ENCODE results near the gene TDRD12. TPM values are rescaled to one million over a fixed set of nuclear protein-coding genes. Genes with fewer than 3 reads are reported as not detected.
A peak's percentile ranks its signal among the peaks of the same experiment; 100 is the strongest.

The TDRD12 gene
- total RNA-seq, 1 experiment from 2014 or later: 0.33 TPM

GRCh38 chr19:32823747-32824102, 104.2 kb downstream of the TDRD12 start:
- Histone ChIP-seq H3K79me2 (ENCODE audit: low read depth) (no peaks in the 10 kb centered on the region), H4K20me1 (ENCODE audit: insufficient read depth) (no peaks in the 10 kb centered on the region), H3K4me1 (replicated peaks; ENCODE audit: insufficient read depth) (no peaks in the 10 kb centered on the region), H3K27ac (no peak overlapping the region), H3K4me3 (no peak overlapping the region), H3K27me3 (ENCODE audit: insufficient read depth, low read depth) (peaks cover 3% of the 10 kb centered on the region; the same call in 1 of the 2 replicates), H3K9me3 (ENCODE audit: insufficient read depth, low read depth) (no peaks in the 10 kb centered on the region), H3K4me2 (no peak overlapping the region), H2AFZ (no peak overlapping the region), H3F3A (ENCODE audit: insufficient read depth, low read depth) (no peaks in the 10 kb centered on the region), H3K36me3 (ENCODE audit: low read depth) (no peaks in the 10 kb centered on the region), H3K9me2 (ENCODE audit: insufficient read depth) (no peaks in the 10 kb centered on the region)
- DNase-seq: no peak
- no TSS peak for BruUV-seq (replicated peaks)
- CTCF ChIA-PET: no interaction called here
- intact Hi-C loops (cut with micrococcal nuclease; ENCODE audit: unreplicated experiment): no loop called here
- TF ChIP-seq EZH2 (IDR thresholded peaks at IDR 0.05; ENCODE audit: low read depth): no peak
- POLR2A ChIA-PET (ENCODE audit: unreplicated experiment): no interaction called here

DNA sequence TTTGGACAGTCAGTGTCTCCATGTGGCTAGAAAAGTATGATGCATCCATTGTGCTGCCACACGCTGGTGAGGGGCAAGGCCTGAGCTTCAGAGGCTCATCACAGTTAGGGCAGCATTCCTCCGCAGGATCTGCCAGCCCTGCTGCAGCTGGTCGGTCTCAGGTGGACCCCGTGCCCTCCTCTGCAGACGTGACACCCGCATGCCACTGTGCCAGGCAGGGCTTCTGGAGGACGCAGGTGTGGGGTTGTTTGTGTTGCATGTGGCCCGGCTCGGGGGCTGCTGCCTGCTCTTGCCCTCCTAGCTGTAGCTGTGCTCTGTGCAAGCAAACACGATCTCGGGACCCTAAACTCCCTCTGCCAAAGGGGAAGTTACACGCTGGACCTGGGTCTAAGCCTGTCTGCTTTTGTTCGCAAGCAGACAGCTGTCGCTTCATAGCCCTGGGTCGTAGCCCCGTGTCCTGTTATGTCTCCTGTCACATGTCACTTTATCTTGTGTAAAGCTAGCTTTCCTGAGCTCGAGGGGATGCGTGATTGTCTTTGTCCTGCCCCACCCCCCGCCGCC, 104.7 kb downstream of the TDRD12 start:
- H3K27ac ChIP-seq: no peak overlapping the region
- no peaks in the 10 kb centered on the region for H3K4me1 ChIP-seq (replicated peaks; ENCODE audit: insufficient read depth)
- no peaks in the 10 kb centered on the region for H3K9me3 ChIP-seq (ENCODE audit: insufficient read depth, low read depth)
- no peaks in the 10 kb centered on the region for H3F3A ChIP-seq (ENCODE audit: insufficient read depth, low read depth)
- H3K9me2 ChIP-seq (ENCODE audit: insufficient read depth): no peaks in the 10 kb centered on the region
- no peak overlapping the region for H3K4me3 ChIP-seq
- H3K79me2 ChIP-seq (ENCODE audit: low read depth): no peaks in the 10 kb centered on the region
- H3K36me3 ChIP-seq (ENCODE audit: low read depth): no peaks in the 10 kb centered on the region
- peak in 1 of 2 experiments; percentile 4 for DNase-seq
- no peak overlapping the region for H3K4me2 ChIP-seq
- ChIA-PET POLR2A (ENCODE audit: unreplicated experiment) (no interaction called here), CTCF (no interaction called here)
- no peak overlapping the region for H2AFZ ChIP-seq
- intact Hi-C loops (cut with micrococcal nuclease; ENCODE audit: unreplicated experiment): no loop called here
- peaks cover 3% of the 10 kb centered on the region; the same call in 1 of the 2 replicates for H3K27me3 ChIP-seq (ENCODE audit: insufficient read depth, low read depth)
- TF ChIP-seq, protein P1, sequence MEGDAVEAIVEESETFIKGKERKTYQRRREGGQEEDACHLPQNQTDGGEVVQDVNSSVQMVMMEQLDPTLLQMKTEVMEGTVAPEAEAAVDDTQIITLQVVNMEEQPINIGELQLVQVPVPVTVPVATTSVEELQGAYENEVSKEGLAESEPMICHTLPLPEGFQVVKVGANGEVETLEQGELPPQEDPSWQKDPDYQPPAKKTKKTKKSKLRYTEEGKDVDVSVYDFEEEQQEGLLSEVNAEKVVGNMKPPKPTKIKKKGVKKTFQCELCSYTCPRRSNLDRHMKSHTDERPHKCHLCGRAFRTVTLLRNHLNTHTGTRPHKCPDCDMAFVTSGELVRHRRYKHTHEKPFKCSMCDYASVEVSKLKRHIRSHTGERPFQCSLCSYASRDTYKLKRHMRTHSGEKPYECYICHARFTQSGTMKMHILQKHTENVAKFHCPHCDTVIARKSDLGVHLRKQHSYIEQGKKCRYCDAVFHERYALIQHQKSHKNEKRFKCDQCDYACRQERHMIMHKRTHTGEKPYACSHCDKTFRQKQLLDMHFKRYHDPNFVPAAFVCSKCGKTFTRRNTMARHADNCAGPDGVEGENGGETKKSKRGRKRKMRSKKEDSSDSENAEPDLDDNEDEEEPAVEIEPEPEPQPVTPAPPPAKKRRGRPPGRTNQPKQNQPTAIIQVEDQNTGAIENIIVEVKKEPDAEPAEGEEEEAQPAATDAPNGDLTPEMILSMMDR (conservative IDR thresholded peaks at IDR 0.05): no peak
- no peak for TF ChIP-seq EZH2 (IDR thresholded peaks at IDR 0.05; ENCODE audit: low read depth)
- BruUV-seq (replicated peaks): no TSS peak
- H4K20me1 ChIP-seq (ENCODE audit: insufficient read depth): no peaks in the 10 kb centered on the region

DNA sequence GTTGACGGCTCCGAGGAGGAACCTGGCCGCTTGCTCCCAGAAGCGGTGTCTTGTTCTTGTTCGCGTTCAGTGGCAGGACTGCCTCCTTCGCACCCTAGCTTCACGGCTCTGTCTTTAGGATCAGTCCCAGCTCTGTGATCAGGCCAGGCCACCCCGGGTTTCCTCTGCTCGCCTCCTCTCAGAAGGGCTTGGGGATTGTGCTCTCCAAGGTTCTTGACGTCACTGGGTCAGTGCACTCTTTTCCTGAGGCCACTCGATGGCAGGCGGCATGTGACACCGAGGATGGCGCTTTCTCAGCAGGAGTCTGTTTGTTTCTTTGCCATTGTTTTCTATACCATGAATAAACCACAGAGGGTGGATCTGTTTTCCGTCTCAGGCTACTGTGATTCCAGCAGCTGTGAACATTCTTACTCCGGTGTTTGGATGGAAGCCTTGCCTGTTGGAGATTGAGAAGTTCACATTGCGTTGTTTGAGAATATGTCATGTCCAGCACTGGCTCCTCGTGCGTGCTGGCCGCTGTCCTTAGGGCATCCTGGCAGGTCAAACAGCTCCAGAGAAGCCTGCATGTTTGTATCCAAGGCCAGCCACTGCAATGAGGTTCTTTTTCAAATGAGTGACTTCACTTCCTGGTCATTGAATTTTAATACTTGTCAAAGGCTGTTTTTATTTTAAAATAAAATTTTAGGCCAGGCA, 105.5 kb downstream of the TDRD12 start:
- Histone ChIP-seq H2AFZ (no peak overlapping the region), H3K36me3 (ENCODE audit: low read depth) (no peaks in the 10 kb centered on the region), H3F3A (ENCODE audit: insufficient read depth, low read depth) (no peaks in the 10 kb centered on the region), H3K4me2 (no peak overlapping the region), H3K4me3 (no peak overlapping the region), H4K20me1 (ENCODE audit: insufficient read depth) (no peaks in the 10 kb centered on the region), H3K27ac (no peak overlapping the region), H3K9me2 (ENCODE audit: insufficient read depth) (no peaks in the 10 kb centered on the region), H3K9me3 (ENCODE audit: insufficient read depth, low read depth) (no peaks in the 10 kb centered on the region), H3K79me2 (ENCODE audit: low read depth) (no peaks in the 10 kb centered on the region), H3K4me1 (replicated peaks; ENCODE audit: insufficient read depth) (no peaks in the 10 kb centered on the region), H3K27me3 (ENCODE audit: insufficient read depth, low read depth) (peaks cover 3% of the 10 kb centered on the region; the same call in 1 of the 2 replicates)
- TF ChIP-seq, protein P1 (conservative IDR thresholded peaks at IDR 0.05): no peak
- no peak for TF ChIP-seq EZH2 (IDR thresholded peaks at IDR 0.05; ENCODE audit: low read depth)
- BruUV-seq (replicated peaks): no TSS peak
- DNase-seq: no peak
- CTCF ChIA-PET: no interaction called here
- POLR2A ChIA-PET (ENCODE audit: unreplicated experiment): no interaction called here
- intact Hi-C loops (cut with micrococcal nuclease; ENCODE audit: unreplicated experiment): no loop called here

Data from PC-9 (cell line).